Measurements from ENCODE around the gene PTDSS2.

- TF ChIP-seq, protein P1, sequence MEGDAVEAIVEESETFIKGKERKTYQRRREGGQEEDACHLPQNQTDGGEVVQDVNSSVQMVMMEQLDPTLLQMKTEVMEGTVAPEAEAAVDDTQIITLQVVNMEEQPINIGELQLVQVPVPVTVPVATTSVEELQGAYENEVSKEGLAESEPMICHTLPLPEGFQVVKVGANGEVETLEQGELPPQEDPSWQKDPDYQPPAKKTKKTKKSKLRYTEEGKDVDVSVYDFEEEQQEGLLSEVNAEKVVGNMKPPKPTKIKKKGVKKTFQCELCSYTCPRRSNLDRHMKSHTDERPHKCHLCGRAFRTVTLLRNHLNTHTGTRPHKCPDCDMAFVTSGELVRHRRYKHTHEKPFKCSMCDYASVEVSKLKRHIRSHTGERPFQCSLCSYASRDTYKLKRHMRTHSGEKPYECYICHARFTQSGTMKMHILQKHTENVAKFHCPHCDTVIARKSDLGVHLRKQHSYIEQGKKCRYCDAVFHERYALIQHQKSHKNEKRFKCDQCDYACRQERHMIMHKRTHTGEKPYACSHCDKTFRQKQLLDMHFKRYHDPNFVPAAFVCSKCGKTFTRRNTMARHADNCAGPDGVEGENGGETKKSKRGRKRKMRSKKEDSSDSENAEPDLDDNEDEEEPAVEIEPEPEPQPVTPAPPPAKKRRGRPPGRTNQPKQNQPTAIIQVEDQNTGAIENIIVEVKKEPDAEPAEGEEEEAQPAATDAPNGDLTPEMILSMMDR (IDR thresholded peaks at IDR 0.05; ENCODE audit: insufficient read depth, low read depth, low read length) = no peak
- TF ChIP-seq EZH2 (IDR thresholded peaks at IDR 0.05; ENCODE audit: insufficient read depth, low read length) = no peak
Observed at GRCh38 chr11:469684-470560, 19.8 kb downstream of the PTDSS2 start.

Data from astrocyte (in vitro differentiated cells and primary cell).